Suppressor macrophage (primary cell): ENCODE measurements around the gene LRRC41.
"Not testable (repeated sequence)": the region's sequence is repeated elsewhere in the genome, so short reads cannot be mapped to it uniquely, and the experiment has no call there.

ENCODE experiments used
- DNase-seq, 4 experiments: peaks; one replicate each; pipeline ENCODE4 v3.0.0-alpha.2; 2020 to 2022

LRRC41 gene

GRCh38 chr1:46241733-46242132 is 61.7 kb downstream of the LRRC41 start:
- DNase-seq = not testable (repeated sequence)

DNA sequence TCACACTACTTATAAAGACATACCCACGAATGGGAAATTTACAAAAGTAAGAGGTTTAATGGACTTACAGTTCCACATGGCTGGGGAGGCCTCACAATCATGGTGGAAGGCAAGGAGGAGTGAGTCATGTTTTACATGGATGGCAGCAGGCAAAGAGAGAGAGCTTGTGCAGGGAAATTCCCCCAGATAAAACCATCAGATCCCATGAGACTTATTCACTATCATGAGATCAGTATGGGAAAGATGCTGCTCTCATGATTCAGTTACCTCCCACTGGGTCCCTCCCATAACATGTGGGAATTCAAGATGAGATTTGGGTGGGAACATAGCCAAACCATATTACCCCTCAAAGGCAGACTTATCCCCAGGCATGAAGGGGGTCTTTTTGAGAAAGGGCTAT is 64.6 kb downstream of the LRRC41 start:
- DNase-seq = peak; percentile 13 to 73 (median 48)

DNA sequence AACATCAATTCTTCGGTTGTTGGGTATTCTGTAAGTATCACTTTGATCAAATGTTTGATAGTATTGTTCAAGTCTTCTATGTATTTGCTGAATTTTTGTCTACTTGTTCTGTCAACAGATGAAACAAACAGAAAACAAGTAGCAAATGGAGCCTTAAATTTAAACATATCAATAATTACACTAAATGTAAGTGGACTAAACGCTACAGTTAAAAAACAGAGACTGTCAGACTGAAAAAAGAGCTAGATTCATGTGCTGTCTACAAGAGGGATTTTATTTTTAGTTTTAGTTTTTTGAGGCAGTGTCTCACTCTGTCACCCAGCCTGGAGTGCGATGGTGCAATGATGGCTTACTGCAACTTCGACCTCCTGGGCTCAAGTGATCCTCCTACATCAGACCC is 66.5 kb downstream of the LRRC41 start:
- DNase-seq = no peak

- not testable (repeated sequence) for DNase-seq
These were observed 72.2 kb downstream of the LRRC41 start for GRCh38 chr1:46231231-46231630.
